Tibial artery (tissue), 4 donors: Measurements from ENCODE around the gene LACTBL1.
"Not testable (repeated sequence)": the region's sequence is repeated elsewhere in the genome, so short reads cannot be mapped to it uniquely, and the experiment has no call there.

ENCODE experiments used
- DNase-seq, 2 donors: peaks; one replicate each; pipeline ENCODE4 v3.0.0-alpha.2; 2019
- H3K27ac ChIP-seq, 2 donors: fragments of 200-600 bp; sonication (generic) in 1 of 2; 1 replicate in 1 of 2; 2 replicates in 1 of 2; pipeline ENCODE4 v1.5.1; 2018 to 2019; ENCODE audit warnings: mild to moderate bottlenecking in 1 of 2
- H3K27me3 ChIP-seq, 2 donors: fragments of 200-600 bp; sonication (generic) in 1 of 2; one replicate each; pipeline versions ENCODE4 v1.5.1 to v1.6.0; 2016 to 2019
- H3K36me3 ChIP-seq, 3 donors: fragments of 200-600 bp; sonication (generic) in 2 of 3; one replicate each; pipeline ENCODE4 v1.5.1; 2016 to 2019; ENCODE audit warnings: mild to moderate bottlenecking in 2 of 3
- H3K4me1 ChIP-seq, 4 donors: fragments of 200-600 bp; sonication (generic) in 2 of 4; 1 replicate in 3 of 4; 2 replicates in 1 of 4; pipeline ENCODE4 v1.5.1; 2016 to 2019
- H3K4me3 ChIP-seq, 2 donors: fragments of 200-600 bp; sonication (generic) in 1 of 2; 1 replicate in 1 of 2; 2 replicates in 1 of 2; pipeline ENCODE4 v1.5.1; 2018 to 2019; ENCODE audit warnings: mild to moderate bottlenecking in 2 of 2
- H3K9me3 ChIP-seq, 3 donors: fragments of 200-600 bp; sonication (generic) in 1 of 3; one replicate each; pipeline ENCODE4 v1.5.1; 2016 to 2019
- intact Hi-C: fragments of 100-400 bp; cut with DNase I; formaldehyde crosslinking; loops from one replicate; pipeline ENCODE4 v1.15.0; 2023; ENCODE audit warnings: low total_unique reads
- TF ChIP-seq, protein P1 (sequence below), 2 experiments: fragments of 200-600 bp in 1 of 2; fragments of 450-650 bp in 1 of 2; IDR thresholded peaks; one replicate each; pipeline ENCODE4 v1.5.1; 2017 to 2019; ENCODE audit warnings: antibody characterized with exemption in 2 of 2, mild to moderate bottlenecking in 1 of 2, moderate library complexity in 1 of 2

LACTBL1 gene

GRCh38 chr1:22995774-22996173 lies 23.1 kb upstream of the LACTBL1 start:
- Histone ChIP-seq H3K4me1 (no peaks in the 10 kb centered on the region), H3K36me3 (no peaks in the 10 kb centered on the region), H3K27ac (no peak overlapping the region), H3K9me3 (peaks cover 0 to 4% (median 0%) of the 10 kb centered on the region in 3 donors), H3K27me3 (no peaks in the 10 kb centered on the region), H3K4me3 (no peak overlapping the region)
- TF ChIP-seq, protein P1, sequence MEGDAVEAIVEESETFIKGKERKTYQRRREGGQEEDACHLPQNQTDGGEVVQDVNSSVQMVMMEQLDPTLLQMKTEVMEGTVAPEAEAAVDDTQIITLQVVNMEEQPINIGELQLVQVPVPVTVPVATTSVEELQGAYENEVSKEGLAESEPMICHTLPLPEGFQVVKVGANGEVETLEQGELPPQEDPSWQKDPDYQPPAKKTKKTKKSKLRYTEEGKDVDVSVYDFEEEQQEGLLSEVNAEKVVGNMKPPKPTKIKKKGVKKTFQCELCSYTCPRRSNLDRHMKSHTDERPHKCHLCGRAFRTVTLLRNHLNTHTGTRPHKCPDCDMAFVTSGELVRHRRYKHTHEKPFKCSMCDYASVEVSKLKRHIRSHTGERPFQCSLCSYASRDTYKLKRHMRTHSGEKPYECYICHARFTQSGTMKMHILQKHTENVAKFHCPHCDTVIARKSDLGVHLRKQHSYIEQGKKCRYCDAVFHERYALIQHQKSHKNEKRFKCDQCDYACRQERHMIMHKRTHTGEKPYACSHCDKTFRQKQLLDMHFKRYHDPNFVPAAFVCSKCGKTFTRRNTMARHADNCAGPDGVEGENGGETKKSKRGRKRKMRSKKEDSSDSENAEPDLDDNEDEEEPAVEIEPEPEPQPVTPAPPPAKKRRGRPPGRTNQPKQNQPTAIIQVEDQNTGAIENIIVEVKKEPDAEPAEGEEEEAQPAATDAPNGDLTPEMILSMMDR (IDR thresholded peaks at IDR 0.05), result no peak
- intact Hi-C loops, result no loop called here
- no peak for DNase-seq

- H3K4me1 ChIP-seq, DNase-seq, H3K27ac ChIP-seq, H3K27me3 ChIP-seq, H3K4me3 ChIP-seq, H3K36me3 ChIP-seq, H3K9me3 ChIP-seq, intact Hi-C loops: not testable (repeated sequence)
These were observed 20.6 kb upstream of the LACTBL1 start for GRCh38 chr1:22993220-22993795.

DNA sequence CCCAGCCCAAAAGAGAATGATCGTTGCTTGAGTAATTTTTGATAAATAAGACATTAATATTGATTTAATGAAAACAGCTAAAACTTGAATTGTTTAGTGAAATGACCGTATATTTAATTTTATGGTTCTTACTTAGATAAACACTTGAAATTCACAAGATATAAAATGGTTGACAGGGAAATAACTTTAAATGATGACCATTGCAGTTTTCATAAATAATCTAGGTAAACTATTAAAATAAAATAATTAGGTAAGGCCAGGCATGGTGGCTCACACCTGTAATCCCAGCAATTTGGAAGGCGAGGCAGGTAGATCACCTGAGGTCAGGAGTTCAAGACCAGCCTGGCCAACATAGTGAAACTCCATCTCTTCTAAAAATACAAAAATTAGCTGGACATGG lies 19.7 kb upstream of the LACTBL1 start:
- intact Hi-C loops, H3K27ac ChIP-seq, H3K4me1 ChIP-seq, H3K9me3 ChIP-seq, H3K36me3 ChIP-seq, DNase-seq, H3K4me3 ChIP-seq, H3K27me3 ChIP-seq: not testable (repeated sequence)

- Histone ChIP-seq H3K9me3 (no peaks in the 10 kb centered on the region), H3K4me3 (no peak overlapping the region), H3K27ac (no peak overlapping the region), H3K4me1 (no peaks in the 10 kb centered on the region), H3K27me3 (no peaks in the 10 kb centered on the region), H3K36me3 (no peaks in the 10 kb centered on the region)
- no peak for DNase-seq
- TF ChIP-seq, protein P1 (IDR thresholded peaks at IDR 0.05), result no peak
- intact Hi-C loops, result no loop called here
These were observed 11.3 kb upstream of the LACTBL1 start for GRCh38 chr1:22983944-22984343.

DNA sequence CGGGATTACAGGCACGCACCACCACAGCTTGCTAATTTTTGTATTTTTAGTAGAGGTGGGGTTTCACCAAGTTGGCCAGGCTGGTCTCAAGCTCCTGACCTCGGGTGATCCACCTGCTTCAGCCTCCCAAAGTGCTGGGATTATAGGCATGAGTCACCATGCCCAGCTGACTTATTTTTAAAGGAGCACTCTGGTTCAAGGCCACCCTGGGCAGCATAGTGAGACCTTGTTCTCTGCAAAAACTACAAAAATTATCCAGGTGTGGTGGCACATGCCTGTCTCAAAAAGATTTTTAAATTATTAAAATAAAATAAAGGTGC lies 7.8 kb upstream of the LACTBL1 start:
- H3K27me3 ChIP-seq, H3K4me3 ChIP-seq, H3K36me3 ChIP-seq, intact Hi-C loops, H3K27ac ChIP-seq, H3K9me3 ChIP-seq, H3K4me1 ChIP-seq, DNase-seq: not testable (repeated sequence)

DNA sequence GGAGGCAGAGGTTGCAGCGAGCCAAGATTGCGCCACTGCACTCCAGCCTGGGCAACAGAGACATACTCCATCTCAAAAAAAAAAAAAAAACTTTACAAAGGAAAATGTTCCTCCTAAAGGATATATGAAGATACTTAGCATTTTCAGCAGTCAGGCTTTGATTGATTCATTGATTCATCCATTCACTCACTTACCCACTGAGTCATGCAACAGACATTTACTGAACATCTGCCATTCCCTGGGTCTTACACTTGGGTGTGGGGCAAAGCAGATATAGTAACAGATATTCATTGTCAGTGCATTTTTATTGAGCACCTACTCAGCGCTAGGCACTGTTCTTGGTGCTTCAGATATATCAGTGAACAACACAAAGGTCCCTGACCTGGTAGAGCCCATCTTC lies 5.6 kb upstream of the LACTBL1 start:
- DNase-seq, result no peak
- H3K9me3 ChIP-seq, result no peaks in the 10 kb centered on the region
- no peak overlapping the region for H3K27ac ChIP-seq
- TF ChIP-seq, protein P1 (IDR thresholded peaks at IDR 0.05), result no peak
- peaks cover 0 to 17% of the 10 kb centered on the region in 2 donors for H3K27me3 ChIP-seq
- no peak overlapping the region for H3K4me3 ChIP-seq
- intact Hi-C loops, result no loop called here
- H3K36me3 ChIP-seq, result no peaks in the 10 kb centered on the region
- no peaks in the 10 kb centered on the region for H3K4me1 ChIP-seq

GRCh38 chr1:22976461-22977243 lies 4.0 kb upstream of the LACTBL1 start:
- Histone ChIP-seq H3K36me3 (no peaks in the 10 kb centered on the region), H3K27ac (no peak overlapping the region), H3K27me3 (peaks cover 0 to 31% of the 10 kb centered on the region in 2 donors), H3K4me3 (no peak overlapping the region), H3K9me3 (no peaks in the 10 kb centered on the region), H3K4me1 (no peaks in the 10 kb centered on the region)
- DNase-seq, result peak; percentile 60 to 77
- TF ChIP-seq, protein P1 (IDR thresholded peaks at IDR 0.05), result peak; percentile 49 to 68
- intact Hi-C loops, result no loop called here
